Activated CD8-positive, alpha-beta T cell treated with anti-CD3 and anti-CD28 coated beads for 36 hours (primary cell): ENCODE results near the gene PIAS4. TPM values are rescaled to one million over a fixed set of nuclear protein-coding genes. Genes with fewer than 3 reads are reported as not detected.

Experiments used
- ATAC-seq: fragments of 200-7000 bp; cut with Tn5 transposase; one replicate; pipeline ENCODE4 v1.10.0; 2021; ENCODE audit warnings: mild to moderate bottlenecking, moderate library complexity
- CTCF ChIA-PET: fragments of 350-600 bp; sonication (Branson Sonifier 250); formaldehyde crosslinking; loops from one replicate; lab custom pipeline; 2021; ENCODE audit warnings: antibody characterized with exemption; lab: Charles Lee
- POLR2A ChIA-PET: fragments of 350-600 bp; sonication (Branson Sonifier 250); formaldehyde crosslinking; loops from one replicate; lab custom pipeline; 2021; ENCODE audit warnings: antibody characterized with exemption; lab: Charles Lee
- DNase-seq: peaks from one replicate; pipeline ENCODE4 v3.0.0-alpha.2; 2020
- H3K27ac Mint-ChIP-seq: one replicate; pipeline ENCODE4 v1.8.0; 2021; ENCODE audit warnings: mild to moderate bottlenecking, mixed read lengths
- H3K27me3 Mint-ChIP-seq: one replicate; pipeline ENCODE4 v1.8.0; 2021; ENCODE audit warnings: mixed read lengths
- H3K36me3 Mint-ChIP-seq: one replicate; pipeline ENCODE4 v1.8.0; 2021; ENCODE audit warnings: low read depth, mixed read lengths
- H3K4me1 Mint-ChIP-seq: one replicate; pipeline ENCODE4 v1.8.0; 2021; ENCODE audit warnings: low read depth, mixed read lengths
- H3K4me3 Mint-ChIP-seq: one replicate; pipeline ENCODE4 v1.8.0; 2021; ENCODE audit warnings: mild to moderate bottlenecking, moderate library complexity, mixed read lengths
- H3K9me3 Mint-ChIP-seq: one replicate; pipeline ENCODE4 v1.8.0; 2021; ENCODE audit warnings: mixed read lengths
- CTCF ChIP-seq: fragments of 200-600 bp; IDR thresholded peaks from one replicate; pipeline ENCODE4 v1.8.0; 2022; ENCODE audit warnings: antibody characterized with exemption, mild to moderate bottlenecking
- intact Hi-C: fragments of 100-400 bp; cut with micrococcal nuclease; formaldehyde crosslinking; loops from one replicate; pipeline ENCODE4 v1.10.0; 2022
- total RNA-seq, 2 experiments: library from RNA; stranded (reverse); gene quantifications; one replicate each; pipeline ENCODE4 v1.2.3, GENCODE V29; 2021

The PIAS4 gene
- total RNA-seq = 10 to 100 TPM; 22.2 TPM

- intact Hi-C loops = no loop called here
- Mint-ChIP-seq H3K4me3 (peak within 1 kb of the TSS; percentile 81), H3K4me1 (peaks cover 30% of the 10 kb centered on the region), H3K9me3 (no peaks in the 10 kb centered on the region), H3K36me3 (no peaks in the 10 kb centered on the region), H3K27ac (peak within 1 kb of the TSS; percentile 78), H3K27me3 (no peaks in the 10 kb centered on the region)
- peak; percentile 97 for DNase-seq
- POLR2A ChIA-PET = interaction anchor here (0.7 to 3.2 kb wide), 10 partner anchors 12 to 133 kb away, joined by 3 to 30 read pairs (median 4); partner anchors contain the start of gene EEF2
- CTCF ChIA-PET = interaction anchor here (1.1 to 3.2 kb wide), 5 partner anchors 17 to 731 kb away, joined by 3 to 12 read pairs (median 9); partner anchors contain the start of gene EEF2
- peak; percentile 95 for ATAC-seq
- no peak for TF ChIP-seq CTCF
Observed at GRCh38 chr19:4007021-4007835, at the start of gene PIAS4. Gene PIAS4 (plus strand): TSS chr19:4007736. CDS start chr19:4007761, 25 bp downstream.

- Mint-ChIP-seq H3K4me1 (no peaks in the 10 kb centered on the region), H3K9me3 (no peaks in the 10 kb centered on the region), H3K36me3 (peaks cover 6% of the 10 kb centered on the region), H3K4me3 (no peak overlapping the region), H3K27ac (no peak overlapping the region), H3K27me3 (no peaks in the 10 kb centered on the region)
- intact Hi-C loops = no loop called here
- TF ChIP-seq CTCF = no peak
- ChIA-PET POLR2A (interaction anchor here (1.0 kb wide), 1 partner anchor 13 kb away, joined by 3 read pairs; no protein-coding TSS in a partner anchor), CTCF (no interaction called here)
- no peak for DNase-seq
- no peak for ATAC-seq
Observed at GRCh38 chr19:3958836-3959765, 48.4 kb upstream of the PIAS4 start.

GRCh38 chr19:3959766-3960131 lies 47.8 kb upstream of the PIAS4 start:
- TF ChIP-seq CTCF = no peak
- ChIA-PET POLR2A (interaction anchor here (1.0 kb wide), 2 partner anchors 10 to 12 kb away, joined by 3 to 4 read pairs; no protein-coding TSS in a partner anchor), CTCF (no interaction called here)
- intact Hi-C loops = no loop called here
- H3K4me1 Mint-ChIP-seq = no peaks in the 10 kb centered on the region
- peaks cover 9% of the 10 kb centered on the region for H3K36me3 Mint-ChIP-seq
- no peak overlapping the region for H3K27ac Mint-ChIP-seq
- H3K27me3 Mint-ChIP-seq = no peaks in the 10 kb centered on the region
- ATAC-seq = no peak
- no peak overlapping the region for H3K4me3 Mint-ChIP-seq
- DNase-seq = no peak
- no peaks in the 10 kb centered on the region for H3K9me3 Mint-ChIP-seq

GRCh38 chr19:3961007-3961406 lies 46.5 kb upstream of the PIAS4 start:
- POLR2A ChIA-PET = no interaction called here
- H3K4me3 Mint-ChIP-seq = no peak overlapping the region
- ATAC-seq = no peak
- CTCF ChIA-PET = no interaction called here
- no peak overlapping the region for H3K27ac Mint-ChIP-seq
- DNase-seq = no peak
- H3K9me3 Mint-ChIP-seq = no peaks in the 10 kb centered on the region
- H3K27me3 Mint-ChIP-seq = no peaks in the 10 kb centered on the region
- intact Hi-C loops = no loop called here
- H3K4me1 Mint-ChIP-seq = no peaks in the 10 kb centered on the region
- H3K36me3 Mint-ChIP-seq = peaks cover 11% of the 10 kb centered on the region
- TF ChIP-seq CTCF = no peak
